Pancreas (tissue), 10 donors: ENCODE data around the gene BRCC3. TPM values are rescaled to one million over a fixed set of nuclear protein-coding genes. Genes with fewer than 3 reads are reported as not detected.

Experiments used
- ATAC-seq, 4 donors: fragments of 200-7000 bp; cut with Tn5 transposase; one replicate each; pipeline versions ENCODE4 v1.8.0 to v1.9.1; 2020; ENCODE audit warnings: mild to moderate bottlenecking in 4 of 4, moderate library complexity in 4 of 4
- DNase-seq, 6 donors: peaks; one replicate each; pipeline ENCODE4 v3.0.0-alpha.2; 2020
- FAIRE-seq: peaks from 2 replicates; lab custom pipeline; 2012; peaks lifted over from hg19 to GRCh38; lab: Jason Lieb, UNC
- H3K27ac ChIP-seq, 4 donors: fragments of 200-600 bp; sonication (generic); 1 replicate in 3 of 4; 2 replicates in 1 of 4; pipeline versions ENCODE4 v1.5.0 to v1.8.0; 2020
- H3K27me3 ChIP-seq, 4 donors: fragments of 200-600 bp; one replicate each; pipeline ENCODE4 v1.8.0; 2021
- H3K36me3 ChIP-seq, 3 donors: fragments of 200-600 bp; sonication (generic) in 1 of 3; one replicate each; pipeline versions ENCODE4 v1.5.0 to v1.8.0; 2020 to 2021
- H3K4me1 ChIP-seq, 3 donors: fragments of 200-600 bp; one replicate each; pipeline ENCODE4 v1.8.0; 2021
- H3K4me3 ChIP-seq, 4 donors: fragments of 200-600 bp; sonication (generic) in 2 of 4; one replicate each; pipeline versions ENCODE4 v1.5.0 to v1.8.0; 2020 to 2021
- H3K9me3 ChIP-seq, 4 donors: fragments of 200-600 bp; one replicate each; pipeline ENCODE4 v1.8.0; 2021
- CTCF ChIP-seq, 4 donors: fragments of 200-600 bp; sonication (generic) in 3 of 4; IDR thresholded peaks; one replicate each; pipeline versions ENCODE4 v1.5.0 to v1.8.0; 2021; ENCODE audit warnings: antibody characterized with exemption in 4 of 4
- WGBS, 2 donors: extraction: QIAGEN DNeasy Blood & Tissue Kit; methylation state at CpG; one replicate each; pipeline ENCODE4 v1.1.7; 2013; 5-methylcytosine and 5-hydroxymethylcytosine counted together
- intact Hi-C, 3 donors: fragments of 100-400 bp; cut with DNase I; formaldehyde crosslinking; loops; one replicate each; pipeline versions ENCODE4 v1.11.1 to v1.14.2; 2022
- polyA plus RNA-seq, 2 donors: library from polyadenylated mRNA; stranded (reverse); fragments of 200-250 nt; gene quantifications; one replicate each; pipeline ENCODE4 v1.2.3, GENCODE V29; 2013
- total RNA-seq, 6 donors: library from RNA; stranded (reverse); fragmentation: NEBNext Ultra II Directional in 4 of 6; extraction: Animal tissue kit (Norgen Biotek cat#: 25700) in 4 of 6; gene quantifications; one replicate each; pipeline versions ENCODE4 v1.2.1 to v1.2.4, GENCODE V29; 2021 to 2023
- donor health status: healthy with polysubstance abuse.
- donor health status: DM: no; HTN: no; CAD: no; lungs with moderate emphysema.
- donor health status: DM: no; HTN: no; CAD: no.
- donor health status: control.
- donor health status: control.
- donor health status: Bipolar disorder and iron deficiency.
- donor health status: DM: yes; HTN: yes; CAD: no.
- donor health status: DM: no; HTN: no; CAD: no.
- donor health status: DM: no; HTN: no; CAD: no.
- donor health status: DM: yes; HTN: yes; CAD: no.

Gene BRCC3
- total and polyA plus RNA-seq, 8 donors = 4.6 to 13.2 (median 8.6) TPM

GRCh38 chrX:155026727-155027508 is 44.4 kb upstream of the BRCC3 start, which contains the start of gene FUNDC2:
Gene FUNDC2 (plus strand): TSS chrX:155026844. CDS start chrX:155026939, 95 bp downstream.
- Histone ChIP-seq H3K4me3 (peak within 1 kb of the TSS; percentile 36 to 58 (median 40)), H3K27ac (peak within 1 kb of the TSS; percentile 91 to 99 (median 96)), H3K9me3 (no peaks in the 10 kb centered on the region), H3K27me3 (no peaks in the 10 kb centered on the region), H3K36me3 (no peaks in the 10 kb centered on the region), H3K4me1 (peaks cover 0 to 2% (median 0%) of the 10 kb centered on the region in 3 donors)
- DNase-seq (peak; percentile 93 to 98 (median 94)), FAIRE-seq (no peak), ATAC-seq (peak; percentile 85 to 90 (median 89))
- intact Hi-C loops = no loop called here
- TF ChIP-seq CTCF (IDR thresholded peaks at IDR 0.05) = no peak
- WGBS, 2 donors = 0 to 36% methylated on average over 64 to 82 of the region's 82 CpGs

DNA sequence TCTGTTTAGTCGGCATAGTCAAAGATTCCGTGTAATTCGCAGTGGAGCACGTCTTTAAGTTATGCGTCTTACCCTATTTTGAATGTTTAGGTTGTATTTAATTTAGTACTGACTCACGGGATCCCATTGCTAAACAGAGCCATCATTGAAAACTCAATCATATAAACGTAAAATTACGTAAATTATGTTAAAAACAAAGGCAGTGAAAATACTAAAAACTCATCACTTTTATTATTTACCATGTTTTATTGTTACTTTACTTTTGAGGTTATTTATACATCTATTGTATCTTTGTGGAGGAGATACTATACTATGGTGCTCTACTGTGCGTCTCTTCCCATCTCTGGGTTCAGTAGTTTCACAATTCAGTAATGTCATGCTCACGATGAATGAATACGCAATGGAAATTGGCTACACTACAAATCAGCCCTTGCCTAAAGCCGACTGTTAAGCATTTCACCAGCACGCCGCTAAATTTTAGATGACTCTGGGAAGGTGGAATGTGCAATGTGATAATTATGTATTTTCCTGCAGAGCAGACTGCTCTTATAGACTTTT is 43.7 kb upstream of the BRCC3 start:
- WGBS, 2 donors = 0 to 29% methylated on average over 14 of the region's 14 CpGs
- H3K4me1 ChIP-seq = peaks cover 0 to 2% (median 0%) of the 10 kb centered on the region in 3 donors
- FAIRE-seq (peak; percentile 13), DNase-seq (peak in 1 of 6 donors; percentile 40), ATAC-seq (peak; percentile 22 to 59 (median 40))
- H3K27ac ChIP-seq = peak overlapping the region; percentile 91 to 99 (median 96)
- H3K4me3 ChIP-seq = peak overlapping the region; percentile 36 to 58 (median 40)
- H3K27me3 ChIP-seq = no peaks in the 10 kb centered on the region
- TF ChIP-seq CTCF (IDR thresholded peaks at IDR 0.05) = no peak
- H3K36me3 ChIP-seq = no peaks in the 10 kb centered on the region
- no peaks in the 10 kb centered on the region for H3K9me3 ChIP-seq
- intact Hi-C loops = no loop called here

DNA sequence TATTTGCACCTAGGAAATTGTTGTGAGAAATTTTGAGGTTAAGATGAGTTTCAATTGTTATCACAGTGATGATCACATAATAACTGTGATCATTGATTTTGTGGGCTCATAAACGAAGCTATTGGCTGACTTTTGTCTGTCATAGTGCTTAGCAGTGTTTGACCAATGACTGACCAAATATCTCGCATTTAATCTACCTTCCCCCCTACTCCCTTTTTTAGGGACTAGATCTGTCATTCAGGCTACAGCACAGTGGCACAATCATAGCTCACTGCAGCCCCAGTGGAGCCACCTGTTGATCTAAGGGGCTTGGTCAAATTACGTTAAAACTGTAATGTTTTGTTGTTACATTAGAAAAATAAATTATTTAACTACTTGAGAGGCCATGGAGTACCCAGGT is 43.2 kb upstream of the BRCC3 start:
- peaks cover 0 to 2% (median 0%) of the 10 kb centered on the region in 3 donors for H3K4me1 ChIP-seq
- no peaks in the 10 kb centered on the region for H3K27me3 ChIP-seq
- no peaks in the 10 kb centered on the region for H3K36me3 ChIP-seq
- FAIRE-seq (no peak), ATAC-seq (no peak), DNase-seq (no peak)
- peak overlapping the region; percentile 36 to 58 (median 40) for H3K4me3 ChIP-seq
- H3K9me3 ChIP-seq = no peaks in the 10 kb centered on the region
- H3K27ac ChIP-seq = peak overlapping the region in 3 of 4 donors; percentile 91 to 99 (median 98)
- intact Hi-C loops = no loop called here
- TF ChIP-seq CTCF (IDR thresholded peaks at IDR 0.05) = no peak
- WGBS, 2 donors = 2 to 19% methylated on average over 3 of the region's 3 CpGs

DNA sequence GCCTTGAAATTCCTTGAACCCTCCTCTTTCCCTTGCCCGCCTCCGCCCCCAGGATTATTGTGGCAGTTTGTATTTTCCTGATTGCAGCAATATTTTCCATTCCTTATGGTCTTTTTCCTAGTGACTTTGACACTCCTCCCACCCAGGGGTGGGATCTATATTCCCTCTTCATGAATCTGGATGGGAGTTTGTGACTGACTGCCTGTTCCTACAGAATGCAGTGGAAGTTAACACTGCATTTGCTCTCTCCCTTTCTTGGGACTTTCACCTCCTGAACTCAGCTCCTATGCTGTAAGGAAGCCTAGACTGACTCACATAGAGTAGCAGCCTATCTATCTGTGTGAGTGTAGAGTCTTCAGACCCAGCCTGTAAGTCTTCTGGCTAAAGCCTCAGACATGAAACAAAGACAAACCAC is 42.4 kb upstream of the BRCC3 start:
- Histone ChIP-seq H3K27ac (peak overlapping the region in 2 of 4 donors; percentile 98 to 99), H3K36me3 (no peaks in the 10 kb centered on the region), H3K4me3 (peak overlapping the region in 2 of 4 donors; percentile 11 to 58), H3K4me1 (peaks cover 0 to 2% (median 0%) of the 10 kb centered on the region in 3 donors), H3K9me3 (no peaks in the 10 kb centered on the region), H3K27me3 (no peaks in the 10 kb centered on the region)
- WGBS, 2 donors = 49 to 51% methylated on average over 2 of the region's 2 CpGs
- intact Hi-C loops = no loop called here
- ATAC-seq (peak in 1 of 4 donors; percentile 2), FAIRE-seq (no peak), DNase-seq (no peak)
- no peak for TF ChIP-seq CTCF (IDR thresholded peaks at IDR 0.05)
